Keratinocyte (primary cell): ENCODE measurements around the gene ZNF628.

Experiments
- CTCF ChIP-seq, 3 experiments: IDR thresholded peaks in 1 of 3; conservative IDR thresholded peaks in 1 of 3; optimal IDR thresholded peaks in 1 of 3; 2 replicates in 2 of 3; 3 replicates in 1 of 3; pipeline versions ENCODE3 to v1.5.1; 2011; ENCODE audit warnings: low read length in 3 of 3, mild to moderate bottlenecking in 3 of 3, moderate library complexity in 2 of 3, control low read depth in 1 of 3, inconsistent platforms in 1 of 3; ENCODE audit not compliant: insufficient read depth in 2 of 3; ENCODE audit errors: extremely low read depth in 1 of 3
- EZH2 ChIP-seq: IDR thresholded peaks from one replicate; pipeline ENCODE4 v1.6.1; 2012; ENCODE audit warnings: inconsistent platforms, mild to moderate bottlenecking, low read length, moderate library complexity

GRCh38 chr19:55492362-55492944 lies 16.0 kb downstream of the ZNF628 start:
- TF ChIP-seq EZH2 (no peak), CTCF (optimal IDR thresholded peaks at IDR 0.05 in 1 of 3, IDR thresholded peaks at IDR 0.05 in 1 of 3, conservative IDR thresholded peaks at IDR 0.05 in 1 of 3; ENCODE audit: extremely low read depth in 1 of 3, insufficient read depth in 2 of 3, low read length in 3 of 3) (no peak)
